ENCODE measurements around the gene RNASEL.

- TF ChIP-seq CTCF (IDR thresholded peaks at IDR 0.05; ENCODE audit: extremely low read depth in 1 of 2, insufficient read depth in 1 of 2, low read depth in 1 of 2, low read length in 2 of 2) (no peak), EZH2 (IDR thresholded peaks at IDR 0.05; ENCODE audit: borderline replicate concordance, low read depth, low read length, severe bottlenecking) (no peak)
Observed at GRCh38 chr1:182633031-182633430, 44.0 kb upstream of the RNASEL start.
